Body of pancreas (tissue), 4 donors: ENCODE results near the gene APRT. TPM values are rescaled to one million over a fixed set of nuclear protein-coding genes. Genes with fewer than 3 reads are reported as not detected.

ENCODE experiments used
- ATAC-seq: fragments of 150-250 bp; one replicate; pipeline ENCODE4 v1.9.1; 2016
- DNase-seq, 4 donors: peaks; one replicate each; pipeline ENCODE4 v3.0.0-alpha.2; 2019
- H3K27ac ChIP-seq, 4 donors: fragments of 200-600 bp; sonication (generic); 1 replicate in 3 of 4; 2 replicates in 1 of 4; pipeline versions ENCODE4 v1.5.1 to v1.6.1; 2016 to 2019; ENCODE audit warnings: mild to moderate bottlenecking in 1 of 4, mixed read lengths in 1 of 4, moderate library complexity in 1 of 4
- H3K27me3 ChIP-seq, 2 donors: fragments of 200-600 bp; sonication (generic); one replicate each; pipeline ENCODE4 v1.6.0; 2016; ENCODE audit warnings: mild to moderate bottlenecking in 1 of 2
- H3K36me3 ChIP-seq, 2 donors: fragments of 200-600 bp; sonication (generic); replicated peaks in 1 of 2; 2 replicates each; pipeline ENCODE4 v1.5.1; 2016; ENCODE audit warnings: low read depth in 2 of 2; ENCODE audit not compliant: insufficient read depth in 1 of 2
- H3K4me1 ChIP-seq: fragments of 200-600 bp; sonication (generic); one replicate; pipeline ENCODE4 v1.6.0; 2016
- H3K4me3 ChIP-seq, 2 donors: fragments of 200-600 bp; sonication (generic); 1 replicate in 1 of 2; 2 replicates in 1 of 2; pipeline ENCODE4 v1.5.1; 2016 to 2019
- H3K9me3 ChIP-seq, 3 donors: fragments of 200-600 bp; sonication (generic); 1 replicate in 2 of 3; 2 replicates in 1 of 3; pipeline ENCODE4 v1.5.1; 2016
- CTCF ChIP-seq, 7 experiments: fragments of 450-650 bp in 4 of 7; fragments of 200-600 bp in 3 of 7; sonication (generic) in 3 of 7; IDR thresholded peaks; one replicate each; pipeline ENCODE4 v1.5.1; 2016 to 2019; ENCODE audit warnings: antibody characterized with exemption in 7 of 7
- POLR2A ChIP-seq, 3 donors: fragments of 450-650 bp; IDR thresholded peaks; one replicate each; pipeline ENCODE4 v1.6.1; 2016; ENCODE audit warnings: antibody characterized with exemption in 3 of 3, mild to moderate bottlenecking in 2 of 3
- WGBS, 2 donors: methylation state at CpG; one replicate each; pipeline ENCODE4 v1.1.5; 2017; 5-methylcytosine and 5-hydroxymethylcytosine counted together
- intact Hi-C: fragments of 100-400 bp; cut with DNase I; formaldehyde crosslinking; loops from one replicate; pipeline ENCODE4 v1.15.1; 2023
- total RNA-seq, 2 donors: library from RNA; depleted of rRNA; stranded (reverse); fragments of >200 nt; gene quantifications; one replicate each; pipeline ENCODE4 v1.1.0, GENCODE V29; 2016

APRT gene
- total RNA-seq, 2 donors from 2014 or later: 95.9 to 104 TPM

GRCh38 chr16:88767546-88768070 lies 44.1 kb downstream of the APRT start:
- ATAC-seq: no peak
- intact Hi-C loops: no loop called here
- TF ChIP-seq POLR2A (IDR thresholded peaks at IDR 0.05) (no peak), CTCF (IDR thresholded peaks at IDR 0.05) (no peak)
- Histone ChIP-seq H3K36me3 (no peaks in the 10 kb centered on the region), H3K4me1 (peaks cover 94% of the 10 kb centered on the region), H3K9me3 (no peaks in the 10 kb centered on the region), H3K27me3 (no peaks in the 10 kb centered on the region), H3K4me3 (no peak overlapping the region), H3K27ac (peak overlapping the region; percentile 52 to 84 (median 68))
- WGBS, 2 donors: 76 to 88% methylated on average over 8 to 10 of the region's 12 CpGs
- DNase-seq: no peak

- peaks cover 94% of the 10 kb centered on the region for H3K4me1 ChIP-seq
- no peak for DNase-seq
- intact Hi-C loops: no loop called here
- WGBS, 2 donors: 78 to 79% methylated on average over 11 of the region's 11 CpGs
- H3K27me3 ChIP-seq: no peaks in the 10 kb centered on the region
- no peak for ATAC-seq
- peak overlapping the region in 3 of 4 donors; percentile 52 to 84 (median 83) for H3K27ac ChIP-seq
- no peak overlapping the region for H3K4me3 ChIP-seq
- H3K36me3 ChIP-seq: no peaks in the 10 kb centered on the region
- H3K9me3 ChIP-seq: no peaks in the 10 kb centered on the region
- TF ChIP-seq POLR2A (IDR thresholded peaks at IDR 0.05): no peak
- TF ChIP-seq CTCF (IDR thresholded peaks at IDR 0.05): no peak
Measured at GRCh38 chr16:88766975-88767374, 44.8 kb downstream of the APRT start.

GRCh38 chr16:88764913-88765349 lies 46.8 kb downstream of the APRT start:
- 40 to 53% methylated on average over 1 to 9 of the region's 9 CpGs for WGBS, 2 donors
- no peaks in the 10 kb centered on the region for H3K27me3 ChIP-seq
- H3K4me1 ChIP-seq: peaks cover 92% of the 10 kb centered on the region
- no peaks in the 10 kb centered on the region for H3K9me3 ChIP-seq
- H3K36me3 ChIP-seq: no peaks in the 10 kb centered on the region
- peak; percentile 69 to 84 (median 78) for DNase-seq
- intact Hi-C loops: no loop called here
- H3K27ac ChIP-seq: peak overlapping the region; percentile 63 to 78 (median 77)
- TF ChIP-seq CTCF (IDR thresholded peaks at IDR 0.05) (no peak), POLR2A (IDR thresholded peaks at IDR 0.05) (peak; percentile 33 to 60 (median 44))
- peak; percentile 77 for ATAC-seq
- H3K4me3 ChIP-seq: no peak overlapping the region

DNA sequence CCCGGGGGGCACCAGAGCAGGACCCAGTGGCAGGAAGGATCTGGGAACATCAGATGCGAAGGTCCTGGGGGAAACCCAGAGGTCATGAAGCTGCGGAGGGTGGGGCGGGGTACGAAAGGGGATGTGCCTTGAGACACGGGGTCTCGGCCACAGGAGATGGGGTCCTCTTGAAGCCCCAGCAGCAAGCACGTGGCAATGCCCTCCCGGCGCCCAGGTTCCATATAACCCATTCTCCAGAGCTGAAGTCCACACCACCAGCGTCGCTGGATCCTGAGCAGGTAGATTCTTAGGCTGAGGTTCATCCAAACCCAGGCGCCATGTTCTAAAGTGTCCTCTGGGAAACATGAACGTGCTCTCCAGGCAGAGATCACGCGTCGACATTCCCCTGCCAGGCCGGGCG lies 47.6 kb downstream of the APRT start:
- H3K4me3 ChIP-seq: no peak overlapping the region
- ATAC-seq (no peak), DNase-seq (no peak)
- peaks cover 94% of the 10 kb centered on the region for H3K4me1 ChIP-seq
- TF ChIP-seq POLR2A (IDR thresholded peaks at IDR 0.05) (no peak), CTCF (IDR thresholded peaks at IDR 0.05) (no peak)
- no peaks in the 10 kb centered on the region for H3K9me3 ChIP-seq
- peak overlapping the region; percentile 45 to 78 (median 77) for H3K27ac ChIP-seq
- intact Hi-C loops: no loop called here
- H3K27me3 ChIP-seq: no peaks in the 10 kb centered on the region
- WGBS, 2 donors: 89 to 92% methylated on average over 17 to 18 of the region's 19 CpGs
- no peaks in the 10 kb centered on the region for H3K36me3 ChIP-seq

DNA sequence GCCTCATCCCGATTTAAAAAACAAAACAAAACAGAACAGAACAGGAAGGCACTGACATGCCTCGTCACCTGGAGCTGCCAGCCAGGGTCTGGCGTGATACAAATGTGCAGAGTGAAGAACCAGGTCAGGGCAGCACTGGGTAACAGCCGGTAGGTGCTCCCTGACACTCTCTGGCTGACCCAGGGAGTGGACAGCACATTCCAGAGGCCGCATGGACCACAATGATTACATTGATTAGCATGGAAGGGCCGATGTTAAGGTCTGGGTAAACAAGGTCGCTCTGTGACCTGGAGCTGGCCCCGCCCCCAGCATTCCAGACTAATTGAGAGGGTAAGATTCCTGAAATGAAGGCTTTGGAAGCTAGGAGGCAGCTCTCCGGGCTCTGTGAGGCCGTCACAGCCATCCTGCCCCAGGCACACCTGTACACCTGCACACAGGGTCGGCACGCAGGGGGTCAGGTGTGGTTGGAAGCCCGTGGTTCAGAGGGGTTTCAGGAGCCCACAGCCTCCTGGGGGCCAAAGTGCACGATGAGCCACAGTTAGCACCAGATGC lies 48.1 kb downstream of the APRT start:
- H3K27ac ChIP-seq: peak overlapping the region; percentile 50 to 78 (median 77)
- DNase-seq (peak; percentile 50 to 75 (median 54)), ATAC-seq (peak; percentile 52)
- intact Hi-C loops: no loop called here
- no peaks in the 10 kb centered on the region for H3K36me3 ChIP-seq
- WGBS, 2 donors: 41 to 46% methylated on average over 8 to 14 of the region's 14 CpGs
- TF ChIP-seq POLR2A (IDR thresholded peaks at IDR 0.05) (no peak), CTCF (IDR thresholded peaks at IDR 0.05) (peak in 1 of 7 experiments; percentile 32)
- no peak overlapping the region for H3K4me3 ChIP-seq
- H3K9me3 ChIP-seq: no peaks in the 10 kb centered on the region
- peaks cover 91% of the 10 kb centered on the region for H3K4me1 ChIP-seq
- no peaks in the 10 kb centered on the region for H3K27me3 ChIP-seq
